HG03064 (cell line): ENCODE results near the gene IQGAP2.
"Not testable (repeated sequence)": the region's sequence is repeated elsewhere in the genome, so short reads cannot be mapped to it uniquely, and the experiment has no call there.

ENCODE experiments used
- ATAC-seq: cut with Tn5 transposase; IDR thresholded peaks from one replicate; pipeline ENCODE4 v1.9.1; 2021; ENCODE audit warnings: low read depth; ENCODE audit not compliant: unreplicated experiment

Gene IQGAP2

GRCh38 chr5:76402886-76403765 is at the start of gene IQGAP2:
Gene IQGAP2 (plus strand): TSS chr5:76403285. CDS start chr5:76403546, 261 bp downstream.
- ATAC-seq = peak; percentile 45

- no peak for ATAC-seq
Observed at GRCh38 chr5:76356887-76357286, 46.2 kb upstream of the IQGAP2 start.

- ATAC-seq = no peak
Observed at GRCh38 chr5:76363352-76364225, 39.5 kb upstream of the IQGAP2 start.

GRCh38 chr5:76364226-76364589 is 38.9 kb upstream of the IQGAP2 start:
- no peak for ATAC-seq

- ATAC-seq = no peak
Observed at GRCh38 chr5:76365561-76365960, 37.5 kb upstream of the IQGAP2 start.

GRCh38 chr5:76366596-76366995 is 36.5 kb upstream of the IQGAP2 start:
- no peak for ATAC-seq

- no peak for ATAC-seq
Observed at GRCh38 chr5:76367623-76368371, 35.3 kb upstream of the IQGAP2 start.

- no peak for ATAC-seq
Observed at GRCh38 chr5:76368941-76369340, 34.1 kb upstream of the IQGAP2 start.

- ATAC-seq = not testable (repeated sequence)
Observed at GRCh38 chr5:76369668-76370067, 33.4 kb upstream of the IQGAP2 start.

- ATAC-seq = no peak
Observed at GRCh38 chr5:76371960-76372322, 31.1 kb upstream of the IQGAP2 start.

GRCh38 chr5:76372323-76373054 is 30.6 kb upstream of the IQGAP2 start:
- ATAC-seq = no peak

- ATAC-seq = no peak
Observed at GRCh38 chr5:76376148-76376865, 26.8 kb upstream of the IQGAP2 start.

GRCh38 chr5:76376866-76377230 is 26.2 kb upstream of the IQGAP2 start:
- ATAC-seq = no peak

GRCh38 chr5:76378355-76378754 is 24.7 kb upstream of the IQGAP2 start:
- ATAC-seq = no peak

- no peak for ATAC-seq
Observed at GRCh38 chr5:76379316-76379715, 23.8 kb upstream of the IQGAP2 start.

- no peak for ATAC-seq
Observed at GRCh38 chr5:76379855-76380254, 23.2 kb upstream of the IQGAP2 start.

- ATAC-seq = no peak
Observed at GRCh38 chr5:76380346-76381066, 22.6 kb upstream of the IQGAP2 start.

GRCh38 chr5:76383126-76383832 is 19.8 kb upstream of the IQGAP2 start:
- ATAC-seq = no peak
